ENCODE data around the gene CBX3.
"Not testable (repeated sequence)": the region's sequence is repeated elsewhere in the genome, so short reads cannot be mapped to it uniquely, and the experiment has no call there.

CBX3 gene

DNA sequence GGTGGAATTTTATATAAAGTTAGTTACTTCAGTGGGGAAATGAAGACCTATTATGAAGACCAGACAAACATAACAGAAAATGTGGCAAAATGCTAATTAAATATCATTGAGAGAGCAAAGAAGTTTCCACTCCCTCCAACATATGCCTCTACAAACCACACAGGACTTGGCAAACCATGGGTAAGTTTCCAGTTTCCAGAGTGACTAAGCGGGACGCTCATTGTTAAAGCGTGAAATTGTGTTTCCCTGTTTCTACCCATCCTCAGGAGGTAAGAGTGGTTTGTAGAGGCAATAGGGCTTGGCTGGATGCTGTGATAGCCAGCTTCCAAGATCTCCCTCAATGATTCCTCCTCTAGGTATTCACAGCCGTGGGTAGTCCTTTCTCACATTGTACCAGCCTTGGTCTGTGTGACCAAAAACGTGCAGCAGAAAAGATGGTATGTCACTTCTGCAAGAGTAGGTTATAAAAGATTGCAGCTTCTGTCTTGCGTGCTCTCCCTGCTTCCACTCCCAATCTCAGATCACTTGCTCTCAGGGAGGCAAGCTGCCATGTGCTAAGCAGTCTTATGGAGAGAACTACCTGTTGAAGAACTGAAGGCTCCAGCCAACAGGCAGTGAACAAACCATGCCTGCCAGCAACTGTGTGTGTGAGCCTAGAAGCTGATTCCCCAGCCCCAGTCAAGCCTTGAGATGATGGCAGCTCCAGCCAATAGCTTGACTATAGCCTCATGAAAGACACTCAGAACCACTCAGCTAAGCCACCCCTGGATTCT lies 35.7 kb downstream of the CBX3 start:
- no peaks in the 10 kb centered on the region for H3K4me1 ChIP-seq (ENCODE audit: control insufficient read depth, insufficient read depth, low read length, poor library complexity, severe bottlenecking)
- no peak overlapping the region for H3K4me3 ChIP-seq (ENCODE audit: insufficient read depth, low read depth, low read length, poor library complexity, severe bottlenecking)
- no peaks in the 10 kb centered on the region for H3K27me3 ChIP-seq (replicated peaks; ENCODE audit: control insufficient read depth, insufficient read depth, low read length, poor library complexity, severe bottlenecking)
- H3K27ac ChIP-seq (ENCODE audit: insufficient read depth, low read length, poor library complexity, severe bottlenecking) = no peak overlapping the region
- no peak for DNase-seq
- no peaks in the 10 kb centered on the region for H3K36me3 ChIP-seq (ENCODE audit: control insufficient read depth, insufficient read depth, low read length)
- no peaks in the 10 kb centered on the region for H3K9me3 ChIP-seq (ENCODE audit: control insufficient read depth, low read length)

DNA sequence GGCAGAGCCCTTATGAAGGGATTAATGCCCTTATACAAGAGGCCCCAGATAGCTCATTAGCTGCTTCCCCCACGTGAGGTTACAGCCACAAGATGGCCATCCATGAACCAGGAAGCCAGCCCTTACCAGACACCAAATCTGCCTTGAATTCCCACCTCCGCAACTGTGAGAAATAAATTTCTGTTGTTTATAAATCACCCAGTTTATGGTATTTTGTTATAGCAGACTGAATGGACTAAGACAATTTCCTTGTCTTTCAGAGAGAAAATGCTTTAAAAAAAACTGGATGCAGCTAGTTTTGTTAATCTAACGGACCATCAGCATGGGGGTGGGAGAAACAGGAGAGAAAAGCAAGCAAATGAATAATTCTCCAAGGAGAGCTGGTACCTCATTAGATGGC lies 36.5 kb downstream of the CBX3 start:
- no peaks in the 10 kb centered on the region for H3K9me3 ChIP-seq (ENCODE audit: control insufficient read depth, low read length)
- DNase-seq = no peak
- H3K27ac ChIP-seq (ENCODE audit: insufficient read depth, low read length, poor library complexity, severe bottlenecking) = no peak overlapping the region
- H3K36me3 ChIP-seq (ENCODE audit: control insufficient read depth, insufficient read depth, low read length) = no peaks in the 10 kb centered on the region
- H3K27me3 ChIP-seq (replicated peaks; ENCODE audit: control insufficient read depth, insufficient read depth, low read length, poor library complexity, severe bottlenecking) = no peaks in the 10 kb centered on the region
- H3K4me3 ChIP-seq (ENCODE audit: insufficient read depth, low read depth, low read length, poor library complexity, severe bottlenecking) = no peak overlapping the region
- H3K4me1 ChIP-seq (ENCODE audit: control insufficient read depth, insufficient read depth, low read length, poor library complexity, severe bottlenecking) = no peaks in the 10 kb centered on the region

DNA sequence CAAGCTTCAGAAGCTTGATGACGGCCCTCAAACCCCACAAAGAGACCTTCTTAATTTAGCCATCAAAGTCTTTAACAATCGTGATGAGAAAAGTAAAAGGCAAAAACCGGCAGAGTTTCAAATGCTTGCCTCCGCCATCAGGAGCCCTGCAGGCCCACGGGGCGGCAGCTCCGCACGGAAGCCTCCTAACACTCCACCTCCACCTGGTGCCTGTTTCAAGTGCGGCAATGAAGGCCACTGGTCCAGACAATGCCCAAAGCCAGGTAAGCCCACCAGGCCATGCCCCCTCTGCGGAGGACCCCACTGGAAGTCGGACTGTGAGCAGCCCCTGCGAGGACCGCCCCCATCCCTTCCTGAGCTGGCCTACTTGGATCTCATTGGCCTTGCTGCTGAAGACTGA lies 43.6 kb downstream of the CBX3 start:
- H3K27me3 ChIP-seq (replicated peaks; ENCODE audit: control insufficient read depth, insufficient read depth, low read length, poor library complexity, severe bottlenecking) = no peaks in the 10 kb centered on the region
- no peaks in the 10 kb centered on the region for H3K36me3 ChIP-seq (ENCODE audit: control insufficient read depth, insufficient read depth, low read length)
- no peak overlapping the region for H3K27ac ChIP-seq (ENCODE audit: insufficient read depth, low read length, poor library complexity, severe bottlenecking)
- no peaks in the 10 kb centered on the region for H3K4me1 ChIP-seq (ENCODE audit: control insufficient read depth, insufficient read depth, low read length, poor library complexity, severe bottlenecking)
- DNase-seq = no peak
- H3K9me3 ChIP-seq (ENCODE audit: control insufficient read depth, low read length) = no peaks in the 10 kb centered on the region
- no peak overlapping the region for H3K4me3 ChIP-seq (ENCODE audit: insufficient read depth, low read depth, low read length, poor library complexity, severe bottlenecking)

DNA sequence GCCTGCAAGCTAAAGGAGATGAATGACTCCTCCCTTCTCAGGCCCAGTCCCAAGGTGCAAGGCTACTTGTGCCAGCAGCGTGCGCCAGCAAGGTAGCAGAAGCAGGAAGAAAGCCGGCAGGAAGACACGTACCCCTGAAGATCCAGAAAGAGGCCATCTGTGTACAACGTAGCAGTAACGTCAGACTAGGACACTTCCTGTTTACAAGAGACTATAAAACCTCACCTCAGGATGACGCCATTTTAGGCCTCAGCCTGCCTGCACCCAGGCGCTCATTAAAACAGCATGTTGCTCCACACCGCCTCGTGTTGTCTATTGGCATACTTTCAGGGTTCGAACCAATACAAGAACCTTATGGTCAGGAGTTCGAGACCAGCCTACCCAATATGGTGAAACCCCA lies 48.7 kb downstream of the CBX3 start:
- Histone ChIP-seq H3K4me3 (ENCODE audit: insufficient read depth, low read depth, low read length, poor library complexity, severe bottlenecking) (no peak overlapping the region), H3K9me3 (ENCODE audit: control insufficient read depth, low read length) (no peaks in the 10 kb centered on the region), H3K27ac (ENCODE audit: insufficient read depth, low read length, poor library complexity, severe bottlenecking) (no peak overlapping the region), H3K27me3 (replicated peaks; ENCODE audit: control insufficient read depth, insufficient read depth, low read length, poor library complexity, severe bottlenecking) (no peaks in the 10 kb centered on the region), H3K36me3 (ENCODE audit: control insufficient read depth, insufficient read depth, low read length) (no peaks in the 10 kb centered on the region), H3K4me1 (ENCODE audit: control insufficient read depth, insufficient read depth, low read length, poor library complexity, severe bottlenecking) (no peaks in the 10 kb centered on the region)
- no peak for DNase-seq

DNA sequence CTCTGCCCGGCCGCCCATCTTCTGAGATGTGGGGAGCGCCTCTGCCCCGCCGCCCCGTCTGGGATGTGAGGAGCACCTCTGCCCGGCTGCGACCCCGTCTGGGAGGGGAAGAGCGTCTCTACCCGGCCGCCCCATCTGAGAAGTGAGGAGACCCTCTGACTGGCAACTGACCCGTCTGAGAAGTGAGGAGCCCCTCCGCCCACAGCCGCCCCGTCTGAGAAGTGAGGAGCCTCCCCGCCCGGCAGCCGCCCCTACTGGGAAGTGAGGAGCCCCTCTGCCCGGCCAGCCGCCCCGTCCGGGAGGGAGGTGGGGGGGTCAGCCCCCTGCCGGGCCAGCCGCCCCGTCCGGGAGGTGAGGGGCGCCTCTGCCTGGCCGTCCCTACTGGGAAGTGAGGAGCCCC lies 60.3 kb downstream of the CBX3 start:
- H3K27ac ChIP-seq (ENCODE audit: insufficient read depth, low read length, poor library complexity, severe bottlenecking); H3K9me3 ChIP-seq (ENCODE audit: control insufficient read depth, low read length); H3K27me3 ChIP-seq (replicated peaks; ENCODE audit: control insufficient read depth, insufficient read depth, low read length, poor library complexity, severe bottlenecking); H3K36me3 ChIP-seq (ENCODE audit: control insufficient read depth, insufficient read depth, low read length); H3K4me1 ChIP-seq (ENCODE audit: control insufficient read depth, insufficient read depth, low read length, poor library complexity, severe bottlenecking); H3K4me3 ChIP-seq (ENCODE audit: insufficient read depth, low read depth, low read length, poor library complexity, severe bottlenecking); DNase-seq: not testable (repeated sequence)

All from effector memory CD4-positive, alpha-beta T cell (primary cell).